Spleen (tissue), 11 donors: Measurements from ENCODE around the gene PRKAB1. TPM values are rescaled to one million over a fixed set of nuclear protein-coding genes. Genes with fewer than 3 reads are reported as not detected.

Experiments
- DNase-seq: peaks from one replicate; pipeline ENCODE4 v3.0.0-alpha.2; 2020
- H3K27ac ChIP-seq, 8 donors: fragments of 200-600 bp; sonication (generic) in 7 of 8; 1 replicate in 4 of 8; 2 replicates in 4 of 8; pipeline versions ENCODE4 v1.5.0 to v1.8.0; 2016 to 2021; ENCODE audit warnings: inconsistent platforms in 4 of 8, mild to moderate bottlenecking in 4 of 8, moderate library complexity in 1 of 8
- H3K27me3 ChIP-seq, 7 donors: fragments of 200-600 bp; sonication (generic) in 6 of 7; replicated peaks in 1 of 7; 1 replicate in 4 of 7; 2 replicates in 3 of 7; pipeline versions ENCODE4 v1.5.0 to v1.8.0; 2016 to 2021; ENCODE audit warnings: inconsistent platforms in 3 of 7, mild to moderate bottlenecking in 1 of 7
- H3K36me3 ChIP-seq, 6 donors: fragments of 200-600 bp; sonication (generic) in 5 of 6; 1 replicate in 4 of 6; 2 replicates in 2 of 6; pipeline versions ENCODE4 v1.5.0 to v1.8.0; 2016 to 2021; ENCODE audit warnings: inconsistent platforms in 2 of 6
- H3K4me1 ChIP-seq, 6 donors: fragments of 200-600 bp; sonication (generic) in 5 of 6; 1 replicate in 3 of 6; 2 replicates in 3 of 6; pipeline versions ENCODE4 v1.5.0 to v1.8.0; 2016 to 2021; ENCODE audit warnings: inconsistent platforms in 3 of 6
- H3K4me3 ChIP-seq, 8 donors: fragments of 200-600 bp; sonication (generic) in 7 of 8; 1 replicate in 4 of 8; 2 replicates in 4 of 8; pipeline versions ENCODE4 v1.5.0 to v1.8.0; 2016 to 2021; ENCODE audit warnings: inconsistent platforms in 4 of 8, mild to moderate bottlenecking in 4 of 8, moderate library complexity in 2 of 8
- H3K9me3 ChIP-seq, 8 donors: fragments of 200-600 bp; sonication (generic) in 7 of 8; 1 replicate in 4 of 8; 2 replicates in 4 of 8; pipeline versions ENCODE4 v1.5.0 to v1.8.0; 2016 to 2021; ENCODE audit warnings: inconsistent platforms in 4 of 8
- POLR2A ChIP-seq, 3 donors: fragments of 450-650 bp; IDR thresholded peaks; one replicate each; pipeline ENCODE4 v1.5.1; 2017; ENCODE audit warnings: antibody characterized with exemption in 3 of 3, mild to moderate bottlenecking in 1 of 3
- POLR2AphosphoS5 ChIP-seq, 3 donors: sonication (generic); formaldehyde crosslinking; IDR thresholded peaks; one replicate each; pipeline ENCODE4 v1.5.1; 2017; ENCODE audit warnings: antibody characterized with exemption in 3 of 3
- WGBS, 5 donors: extraction: QIAGEN DNeasy Blood & Tissue Kit in 3 of 5; methylation state at CpG; one replicate each; pipeline versions ENCODE4 v1.1.5 to v1.1.7; 2013 to 2018; 5-methylcytosine and 5-hydroxymethylcytosine counted together
- intact Hi-C: fragments of 100-400 bp; cut with DNase I; formaldehyde crosslinking; loops from one replicate; pipeline ENCODE4 v1.15.0; 2023; ENCODE audit warnings: low total_unique reads
- polyA plus RNA-seq, 3 donors: library from polyadenylated mRNA; stranded (reverse); fragments of 200-250 nt; gene quantifications; one replicate each; pipeline ENCODE4 v1.2.1, GENCODE V29; 2013
- total RNA-seq, 7 donors: library from RNA; depleted of rRNA in 3 of 7; stranded (reverse); fragments of >200 nt in 3 of 7; fragmentation: NEBNext Ultra II Directional in 4 of 7; extraction: Animal tissue kit (Norgen Biotek cat#: 25700) in 4 of 7; gene quantifications; one replicate each; pipeline versions ENCODE4 v1.1.0 to v1.2.1, GENCODE V29; 2016 to 2021
- TF ChIP-seq, protein P1 (sequence below), 11 experiments: fragments of 200-600 bp in 7 of 11; fragments of 450-650 bp in 4 of 11; sonication (generic) in 4 of 11; IDR thresholded peaks in 8 of 11; conservative IDR thresholded peaks in 3 of 11; 1 replicate in 7 of 11; 2 replicates in 4 of 11; pipeline versions ENCODE4 v1.4.0 to v1.8.0; 2016 to 2021; ENCODE audit warnings: antibody characterized with exemption in 11 of 11, inconsistent platforms in 4 of 11, mild to moderate bottlenecking in 1 of 11
- donor health status: healthy with polysubstance abuse.
- donor health status: DM: no; HTN: no; CAD: no; lungs with moderate emphysema.
- donor health status: DM: no; HTN: no; CAD: no.
- donor health status: Bipolar disorder and iron deficiency.
- donor health status: healthy.
- donor health status: DM: no; HTN: no; CAD: no.
- donor health status: DM: yes; HTN: yes; CAD: no.

PRKAB1 gene
- total and polyA plus RNA-seq, 10 donors = 28.3 to 69.2 (median 42.5) TPM

DNA sequence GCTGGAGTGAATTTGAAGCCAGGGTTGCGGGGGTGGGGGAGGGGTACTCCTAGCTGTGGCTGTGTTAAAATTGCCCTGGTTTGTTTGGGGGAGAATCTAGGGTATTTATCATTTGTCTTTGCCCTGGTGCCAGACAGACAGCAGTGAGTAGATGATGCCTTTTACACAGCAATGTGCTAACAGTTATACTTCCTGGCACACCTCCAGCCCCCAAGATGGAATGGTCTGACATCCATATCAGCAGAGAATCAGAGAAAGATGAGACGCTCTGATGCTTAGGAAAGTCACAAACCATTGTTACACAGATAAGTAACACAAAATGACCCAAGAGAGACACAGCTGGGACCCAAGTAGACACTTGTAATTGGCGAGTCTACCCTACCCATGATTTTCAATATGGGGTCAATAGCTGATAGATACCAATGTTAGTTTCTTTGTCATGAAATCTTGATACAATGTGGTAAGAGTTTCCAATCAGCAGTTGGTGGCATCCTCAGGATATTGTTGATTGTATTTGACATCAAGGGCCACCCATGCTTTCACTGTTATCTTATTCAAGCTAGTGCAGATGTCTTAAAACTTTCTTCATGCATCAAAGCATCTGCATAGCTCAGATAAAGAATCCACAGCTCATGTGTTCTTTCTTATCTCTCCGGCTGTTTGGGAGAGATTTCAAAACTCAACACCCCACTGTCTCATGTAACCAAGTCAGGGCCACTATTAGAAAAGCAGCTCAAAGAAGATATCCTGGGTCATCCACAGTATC, 2.6 kb upstream of the PRKAB1 start:
- WGBS, 5 donors = 88 to 93% (median 91%) methylated on average over 4 of the region's 4 CpGs
- H3K27me3 ChIP-seq = no peaks in the 10 kb centered on the region
- peak overlapping the region in 1 of 8 donors; percentile 84 for H3K4me3 ChIP-seq
- peaks cover 0 to 10% (median 0%) of the 10 kb centered on the region in 6 donors for H3K36me3 ChIP-seq
- no peaks in the 10 kb centered on the region for H3K9me3 ChIP-seq
- H3K4me1 ChIP-seq = peaks cover 20 to 46% (median 43%) of the 10 kb centered on the region in 6 donors
- peak overlapping the region in 7 of 8 donors; percentile 59 to 98 (median 97) for H3K27ac ChIP-seq
- intact Hi-C loops = no loop called here
- TF ChIP-seq POLR2A (IDR thresholded peaks at IDR 0.05) (no peak), POLR2AphosphoS5 (IDR thresholded peaks at IDR 0.05) (no peak)
- TF ChIP-seq, protein P1, sequence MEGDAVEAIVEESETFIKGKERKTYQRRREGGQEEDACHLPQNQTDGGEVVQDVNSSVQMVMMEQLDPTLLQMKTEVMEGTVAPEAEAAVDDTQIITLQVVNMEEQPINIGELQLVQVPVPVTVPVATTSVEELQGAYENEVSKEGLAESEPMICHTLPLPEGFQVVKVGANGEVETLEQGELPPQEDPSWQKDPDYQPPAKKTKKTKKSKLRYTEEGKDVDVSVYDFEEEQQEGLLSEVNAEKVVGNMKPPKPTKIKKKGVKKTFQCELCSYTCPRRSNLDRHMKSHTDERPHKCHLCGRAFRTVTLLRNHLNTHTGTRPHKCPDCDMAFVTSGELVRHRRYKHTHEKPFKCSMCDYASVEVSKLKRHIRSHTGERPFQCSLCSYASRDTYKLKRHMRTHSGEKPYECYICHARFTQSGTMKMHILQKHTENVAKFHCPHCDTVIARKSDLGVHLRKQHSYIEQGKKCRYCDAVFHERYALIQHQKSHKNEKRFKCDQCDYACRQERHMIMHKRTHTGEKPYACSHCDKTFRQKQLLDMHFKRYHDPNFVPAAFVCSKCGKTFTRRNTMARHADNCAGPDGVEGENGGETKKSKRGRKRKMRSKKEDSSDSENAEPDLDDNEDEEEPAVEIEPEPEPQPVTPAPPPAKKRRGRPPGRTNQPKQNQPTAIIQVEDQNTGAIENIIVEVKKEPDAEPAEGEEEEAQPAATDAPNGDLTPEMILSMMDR (IDR thresholded peaks at IDR 0.05 in 8 of 11, conservative IDR thresholded peaks at IDR 0.05 in 3 of 11) = no peak
- DNase-seq = no peak

DNA sequence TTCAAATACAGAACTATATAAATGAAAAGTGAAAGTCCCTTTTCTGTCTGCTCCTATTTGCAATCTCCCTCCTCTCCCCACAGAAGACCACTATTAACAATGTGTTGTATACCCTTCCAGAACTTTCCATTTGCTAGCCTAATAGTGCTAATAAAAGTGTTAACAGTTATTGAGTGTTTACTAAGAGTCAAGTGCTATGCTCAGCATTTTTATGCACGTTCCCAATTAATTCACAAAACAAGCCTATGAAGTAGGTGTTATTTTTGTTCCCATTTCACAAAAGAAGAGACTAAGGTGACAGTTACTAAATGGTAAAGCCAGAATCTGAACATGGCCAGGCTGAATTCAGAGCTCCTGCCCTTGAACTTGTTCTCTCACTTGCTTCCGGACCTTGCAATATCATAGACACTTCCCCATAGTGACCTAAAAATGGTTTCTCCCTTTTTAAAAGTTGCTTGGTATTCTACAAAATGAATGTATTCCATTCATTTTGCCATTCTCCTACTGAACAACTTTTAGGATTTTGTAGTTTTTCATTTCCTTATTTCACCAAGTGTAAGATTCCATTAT, 1.6 kb upstream of the PRKAB1 start:
- H3K27me3 ChIP-seq = no peaks in the 10 kb centered on the region
- H3K27ac ChIP-seq = peak overlapping the region in 7 of 8 donors; percentile 59 to 98 (median 97)
- TF ChIP-seq POLR2A (IDR thresholded peaks at IDR 0.05) (no peak), POLR2AphosphoS5 (IDR thresholded peaks at IDR 0.05) (no peak)
- TF ChIP-seq, protein P1 (IDR thresholded peaks at IDR 0.05 in 8 of 11, conservative IDR thresholded peaks at IDR 0.05 in 3 of 11) = no peak
- no peak for DNase-seq
- no peaks in the 10 kb centered on the region for H3K9me3 ChIP-seq
- WGBS, 5 donors = 27 to 38% (median 33%) methylated on average over 2 of the region's 2 CpGs
- H3K4me1 ChIP-seq = peaks cover 24 to 56% (median 52%) of the 10 kb centered on the region in 6 donors
- H3K4me3 ChIP-seq = peak overlapping the region in 3 of 8 donors; percentile 83 to 87 (median 84)
- H3K36me3 ChIP-seq = peaks cover 0 to 19% (median 5%) of the 10 kb centered on the region in 6 donors
- intact Hi-C loops = no loop called here

DNA sequence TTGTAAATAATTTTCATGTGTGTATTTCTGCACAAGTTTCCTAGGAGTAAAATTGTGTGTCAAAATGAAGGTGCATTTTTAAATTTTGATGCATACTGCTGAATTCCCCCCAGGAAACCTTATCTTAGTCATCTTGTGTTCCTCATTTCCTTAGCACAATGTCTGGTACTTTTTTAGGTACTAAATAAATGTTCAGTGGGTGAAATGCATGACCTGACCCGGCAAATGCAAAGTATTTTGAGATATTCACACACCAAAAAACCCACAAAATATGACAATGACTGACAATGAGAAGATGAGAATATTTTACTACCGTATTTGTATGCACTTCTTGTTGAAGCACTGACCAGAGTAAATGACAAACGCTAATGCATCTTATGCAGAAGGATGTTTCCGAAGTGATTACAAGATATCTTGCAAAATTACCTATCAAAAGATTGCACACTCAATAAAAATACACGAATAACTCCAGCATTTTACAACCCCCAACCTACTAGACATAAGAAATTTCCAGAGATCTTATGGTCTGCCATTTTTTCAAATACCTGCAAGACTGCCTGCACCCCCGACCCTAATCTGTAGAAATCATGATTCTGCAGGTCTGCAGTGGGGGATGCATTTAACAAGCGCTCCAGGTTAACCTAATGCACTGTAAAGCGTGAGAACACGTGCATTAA, 895 bp upstream of the PRKAB1 start:
- peaks cover 0 to 26% (median 12%) of the 10 kb centered on the region in 6 donors for H3K36me3 ChIP-seq
- H3K4me1 ChIP-seq = peaks cover 30 to 62% (median 58%) of the 10 kb centered on the region in 6 donors
- H3K27me3 ChIP-seq = no peaks in the 10 kb centered on the region
- no peaks in the 10 kb centered on the region for H3K9me3 ChIP-seq
- peak overlapping the region; percentile 42 to 94 (median 86) for H3K4me3 ChIP-seq
- WGBS, 5 donors = 3 to 5% (median 3%) methylated on average over 9 of the region's 9 CpGs
- TF ChIP-seq, protein P1 (IDR thresholded peaks at IDR 0.05 in 8 of 11, conservative IDR thresholded peaks at IDR 0.05 in 3 of 11) = no peak
- TF ChIP-seq POLR2AphosphoS5 (IDR thresholded peaks at IDR 0.05) = no peak
- TF ChIP-seq POLR2A (IDR thresholded peaks at IDR 0.05) = no peak
- no peak for DNase-seq
- peak overlapping the region; percentile 92 to 99 (median 97) for H3K27ac ChIP-seq
- intact Hi-C loops = no loop called here
